ENCODE measurements around the gene DES.

Gene DES

DNA sequence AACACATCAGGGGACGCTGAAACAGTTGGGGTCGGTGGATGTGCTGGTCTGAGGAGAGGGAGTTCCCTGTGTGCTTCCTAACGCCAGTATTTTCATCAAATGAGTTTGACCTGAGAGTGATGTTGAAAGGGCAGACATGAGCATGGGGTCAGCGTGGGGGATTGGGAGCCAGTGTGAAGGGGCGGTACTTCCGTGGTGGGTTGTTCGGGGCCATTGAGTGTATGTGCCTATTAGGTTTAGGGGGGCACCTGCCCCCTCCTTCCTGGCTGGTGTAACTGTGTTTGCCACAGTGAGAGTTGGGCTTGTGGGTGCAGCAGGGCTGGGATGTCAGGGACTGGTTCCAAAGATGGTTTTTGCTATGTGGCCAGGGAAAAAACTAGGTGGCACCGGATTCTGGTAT, 40.8 kb downstream of the DES start:
- TF ChIP-seq SIN3A (IDR thresholded peaks at IDR 0.05; ENCODE audit: borderline replicate concordance, insufficient read depth, low read length) (no peak), TAF1 (IDR thresholded peaks at IDR 0.05; ENCODE audit: borderline replicate concordance, insufficient read depth, low read length) (no peak), FOXP2 (optimal IDR thresholded peaks at IDR 0.05; ENCODE audit: borderline replicate concordance, extremely low read depth, extremely low read length, insufficient read depth) (no peak), POLR2AphosphoS5 (IDR thresholded peaks at IDR 0.05; ENCODE audit: low read depth, low read length) (no peak)
- TF ChIP-seq, protein P1, sequence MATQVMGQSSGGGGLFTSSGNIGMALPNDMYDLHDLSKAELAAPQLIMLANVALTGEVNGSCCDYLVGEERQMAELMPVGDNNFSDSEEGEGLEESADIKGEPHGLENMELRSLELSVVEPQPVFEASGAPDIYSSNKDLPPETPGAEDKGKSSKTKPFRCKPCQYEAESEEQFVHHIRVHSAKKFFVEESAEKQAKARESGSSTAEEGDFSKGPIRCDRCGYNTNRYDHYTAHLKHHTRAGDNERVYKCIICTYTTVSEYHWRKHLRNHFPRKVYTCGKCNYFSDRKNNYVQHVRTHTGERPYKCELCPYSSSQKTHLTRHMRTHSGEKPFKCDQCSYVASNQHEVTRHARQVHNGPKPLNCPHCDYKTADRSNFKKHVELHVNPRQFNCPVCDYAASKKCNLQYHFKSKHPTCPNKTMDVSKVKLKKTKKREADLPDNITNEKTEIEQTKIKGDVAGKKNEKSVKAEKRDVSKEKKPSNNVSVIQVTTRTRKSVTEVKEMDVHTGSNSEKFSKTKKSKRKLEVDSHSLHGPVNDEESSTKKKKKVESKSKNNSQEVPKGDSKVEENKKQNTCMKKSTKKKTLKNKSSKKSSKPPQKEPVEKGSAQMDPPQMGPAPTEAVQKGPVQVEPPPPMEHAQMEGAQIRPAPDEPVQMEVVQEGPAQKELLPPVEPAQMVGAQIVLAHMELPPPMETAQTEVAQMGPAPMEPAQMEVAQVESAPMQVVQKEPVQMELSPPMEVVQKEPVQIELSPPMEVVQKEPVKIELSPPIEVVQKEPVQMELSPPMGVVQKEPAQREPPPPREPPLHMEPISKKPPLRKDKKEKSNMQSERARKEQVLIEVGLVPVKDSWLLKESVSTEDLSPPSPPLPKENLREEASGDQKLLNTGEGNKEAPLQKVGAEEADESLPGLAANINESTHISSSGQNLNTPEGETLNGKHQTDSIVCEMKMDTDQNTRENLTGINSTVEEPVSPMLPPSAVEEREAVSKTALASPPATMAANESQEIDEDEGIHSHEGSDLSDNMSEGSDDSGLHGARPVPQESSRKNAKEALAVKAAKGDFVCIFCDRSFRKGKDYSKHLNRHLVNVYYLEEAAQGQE (IDR thresholded peaks at IDR 0.05; ENCODE audit: insufficient read depth in 1 of 2, low read depth in 2 of 2, low read length in 2 of 2): no peak

DNA sequence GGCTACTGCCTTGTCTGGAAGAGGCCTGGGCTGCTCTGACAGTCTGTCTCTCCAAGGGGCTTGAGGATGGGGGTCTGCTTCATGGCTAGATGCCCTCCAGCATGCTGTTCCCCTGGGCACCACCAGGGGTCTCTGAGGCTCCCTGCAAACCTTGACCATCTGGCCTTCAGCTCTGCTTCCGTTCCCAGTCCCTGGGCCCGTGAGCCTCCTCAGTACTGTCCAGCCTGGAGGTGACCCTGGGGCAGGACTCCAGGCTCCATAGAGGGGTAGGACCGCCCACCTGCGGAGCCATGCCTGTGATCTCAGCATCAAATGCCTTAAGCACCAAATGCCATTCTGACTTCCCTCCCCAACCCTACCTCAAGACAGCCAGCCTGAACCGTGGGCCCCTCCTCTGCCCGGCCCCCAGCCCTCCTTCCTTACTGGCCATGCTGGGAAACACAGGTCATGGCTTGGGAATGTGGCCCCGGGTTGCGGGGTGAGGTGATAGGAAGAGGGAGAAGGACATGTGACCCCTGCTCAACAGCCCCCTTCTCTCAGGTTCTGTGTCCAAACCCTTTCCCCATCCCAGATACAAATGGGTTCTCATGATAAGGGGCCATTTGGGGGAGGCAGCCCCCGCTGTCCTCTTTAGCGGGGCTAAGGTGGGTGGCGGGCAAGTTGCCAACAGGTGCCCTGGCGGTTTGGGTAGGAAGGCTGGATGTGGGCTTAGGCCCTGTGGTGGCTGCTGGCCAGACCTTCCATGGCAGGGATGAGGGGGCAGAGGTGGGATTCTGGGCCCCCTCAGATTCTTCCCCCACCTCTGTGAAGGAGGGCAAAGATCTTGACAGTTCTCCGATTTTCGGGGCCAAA, 41.5 kb downstream of the DES start:
- TF ChIP-seq FOXP2 (optimal IDR thresholded peaks at IDR 0.05; ENCODE audit: borderline replicate concordance, extremely low read depth, extremely low read length, insufficient read depth): peak; percentile 45
- TF ChIP-seq, protein P1 (IDR thresholded peaks at IDR 0.05; ENCODE audit: insufficient read depth in 1 of 2, low read depth in 2 of 2, low read length in 2 of 2): no peak
- no peak for TF ChIP-seq TAF1 (IDR thresholded peaks at IDR 0.05; ENCODE audit: borderline replicate concordance, insufficient read depth, low read length)
- no peak for TF ChIP-seq POLR2AphosphoS5 (IDR thresholded peaks at IDR 0.05; ENCODE audit: low read depth, low read length)
- TF ChIP-seq SIN3A (IDR thresholded peaks at IDR 0.05; ENCODE audit: borderline replicate concordance, insufficient read depth, low read length): no peak

DNA sequence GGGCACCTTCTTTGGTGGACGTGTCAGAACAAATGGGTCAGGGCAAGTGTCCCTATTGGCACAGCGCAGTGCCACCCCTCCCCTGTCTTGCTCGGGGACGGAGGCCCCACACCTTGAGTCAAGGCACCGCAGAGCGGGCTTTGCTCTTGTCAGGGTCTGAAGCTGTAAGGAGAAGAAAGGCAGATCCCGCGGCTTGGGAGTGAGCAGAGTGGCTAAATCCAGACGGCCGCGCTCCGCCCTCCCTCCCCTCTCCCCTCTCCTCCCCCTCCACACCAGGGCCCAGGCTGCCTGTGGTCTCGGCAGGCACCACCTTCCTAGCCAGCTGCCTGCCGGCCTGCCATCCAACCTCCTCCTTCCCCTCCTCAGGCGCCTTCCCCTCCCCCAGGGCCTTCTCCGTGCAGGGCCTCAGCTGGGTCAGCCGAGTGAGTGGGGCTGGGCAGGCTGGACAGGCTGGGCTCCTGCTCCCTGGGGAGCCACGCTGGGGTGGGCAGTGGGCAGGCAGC, 42.3 kb downstream of the DES start:
- no peak for TF ChIP-seq SIN3A (IDR thresholded peaks at IDR 0.05; ENCODE audit: borderline replicate concordance, insufficient read depth, low read length)
- no peak for TF ChIP-seq TAF1 (IDR thresholded peaks at IDR 0.05; ENCODE audit: borderline replicate concordance, insufficient read depth, low read length)
- TF ChIP-seq FOXP2 (optimal IDR thresholded peaks at IDR 0.05; ENCODE audit: borderline replicate concordance, extremely low read depth, extremely low read length, insufficient read depth): no peak
- TF ChIP-seq POLR2AphosphoS5 (IDR thresholded peaks at IDR 0.05; ENCODE audit: low read depth, low read length): no peak
- TF ChIP-seq, protein P1 (IDR thresholded peaks at IDR 0.05; ENCODE audit: insufficient read depth in 1 of 2, low read depth in 2 of 2, low read length in 2 of 2): no peak

DNA sequence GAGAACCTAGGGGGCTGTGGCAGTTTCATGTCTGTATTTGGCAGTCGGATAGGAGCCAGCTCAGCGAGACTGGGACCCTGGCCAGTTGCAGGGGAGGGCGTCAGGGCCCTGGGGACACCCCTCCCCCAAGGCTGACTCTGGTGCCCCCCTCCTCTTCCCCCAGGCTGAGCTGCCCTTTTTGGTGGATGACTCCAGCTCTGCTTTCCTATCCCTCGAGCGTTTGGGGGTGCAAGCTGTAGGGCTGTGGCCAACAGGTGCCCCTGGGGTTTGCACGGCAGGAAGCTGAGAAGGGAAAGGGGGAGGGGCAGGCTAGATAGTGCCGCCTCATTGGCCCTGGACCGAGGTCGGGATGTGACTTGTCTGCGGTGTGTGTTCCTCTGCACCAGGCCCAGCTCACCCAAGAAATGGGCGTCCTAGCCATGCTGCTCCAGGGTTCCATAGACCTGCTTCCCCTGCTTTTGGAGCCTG, 42.9 kb downstream of the DES start:
- TF ChIP-seq TAF1 (IDR thresholded peaks at IDR 0.05; ENCODE audit: borderline replicate concordance, insufficient read depth, low read length) (no peak), POLR2AphosphoS5 (IDR thresholded peaks at IDR 0.05; ENCODE audit: low read depth, low read length) (no peak), FOXP2 (optimal IDR thresholded peaks at IDR 0.05; ENCODE audit: borderline replicate concordance, extremely low read depth, extremely low read length, insufficient read depth) (no peak)

DNA sequence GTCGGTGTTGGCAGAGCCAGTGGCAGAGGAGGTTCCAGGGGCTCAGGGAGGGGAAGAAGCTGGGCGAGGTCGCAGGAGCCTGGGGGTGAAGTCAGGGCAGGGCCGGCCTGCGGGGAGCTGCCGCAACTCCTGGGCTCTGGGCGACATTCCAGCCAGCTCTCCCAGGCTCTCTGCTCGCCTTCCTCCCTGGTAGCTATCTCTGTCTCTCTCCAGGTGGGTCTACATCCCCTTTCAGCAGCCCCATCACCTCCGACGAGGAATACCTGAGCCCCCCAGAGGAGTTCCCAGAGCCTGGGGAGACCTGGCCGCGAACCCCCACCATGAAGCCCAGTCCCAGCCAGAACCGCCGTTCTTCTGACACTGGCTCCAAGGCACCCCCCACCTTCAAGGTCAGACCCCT, 43.5 kb downstream of the DES start:
- TF ChIP-seq FOXP2 (optimal IDR thresholded peaks at IDR 0.05; ENCODE audit: borderline replicate concordance, extremely low read depth, extremely low read length, insufficient read depth) (no peak), POLR2AphosphoS5 (IDR thresholded peaks at IDR 0.05; ENCODE audit: low read depth, low read length) (no peak), SIN3A (IDR thresholded peaks at IDR 0.05; ENCODE audit: borderline replicate concordance, insufficient read depth, low read length) (no peak)
- TF ChIP-seq, protein P1 (IDR thresholded peaks at IDR 0.05; ENCODE audit: insufficient read depth in 1 of 2, low read depth in 2 of 2, low read length in 2 of 2): no peak

All from PFSK-1 (cell line).